ENCODE results near the gene TBL3.

Gene TBL3

DNA sequence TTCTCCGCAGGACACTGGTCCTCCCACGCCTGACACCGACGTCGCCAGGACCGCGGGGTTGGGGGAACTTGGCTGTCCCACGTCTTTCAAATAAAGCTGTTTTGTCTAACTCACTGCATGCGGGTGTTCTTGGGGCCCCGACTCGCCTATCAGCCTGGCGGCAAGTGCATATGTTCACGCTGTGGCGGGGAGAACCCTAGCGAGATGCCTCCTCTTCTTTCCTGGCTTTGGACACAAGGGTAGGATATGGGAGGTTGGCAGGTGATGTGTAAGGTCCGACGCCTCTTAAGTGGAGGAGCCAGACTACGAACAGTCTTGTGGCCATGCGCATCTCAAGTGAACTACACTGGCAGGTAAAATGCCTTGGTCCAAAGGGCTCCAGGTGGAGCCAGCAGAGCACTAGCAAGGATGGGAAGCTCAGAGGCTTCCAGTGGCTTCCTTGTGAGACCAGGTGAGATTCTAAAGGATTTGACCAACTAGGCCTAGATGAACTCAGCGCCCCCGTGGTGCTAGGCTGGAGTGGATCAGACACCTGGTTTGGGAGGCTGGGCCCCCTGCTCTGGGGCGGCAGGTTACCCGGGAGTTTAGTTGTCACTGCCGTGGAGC is 6.4 kb upstream of the TBL3 start:
- DNase-seq = no peak

DNA sequence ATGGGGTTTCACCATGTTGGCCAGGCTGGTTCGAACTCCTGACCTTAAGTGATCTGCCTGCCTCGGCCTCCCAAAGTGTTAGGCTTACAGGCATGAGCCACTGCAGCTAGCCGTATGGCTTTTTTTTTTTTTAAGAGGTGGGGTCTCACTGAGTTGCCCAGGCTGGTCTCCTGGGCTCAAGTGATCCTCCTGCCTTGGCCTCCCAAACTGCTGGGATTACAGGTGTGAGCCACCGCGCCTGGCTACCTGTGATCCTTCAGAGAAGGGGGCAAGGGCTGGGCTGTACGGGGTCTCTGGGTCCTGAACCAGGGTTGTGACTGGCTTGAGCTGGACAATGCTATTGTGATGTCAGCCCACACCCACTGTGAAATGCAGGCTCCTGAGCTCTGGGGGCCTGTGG is 5.4 kb upstream of the TBL3 start, which contains the start of gene RNF151:
TSS of gene RNF151 (plus strand) at position 397 of the 400 bp plus-strand sequence. CDS start 26 bp downstream, outside the sequence.
- no peak for DNase-seq

DNA sequence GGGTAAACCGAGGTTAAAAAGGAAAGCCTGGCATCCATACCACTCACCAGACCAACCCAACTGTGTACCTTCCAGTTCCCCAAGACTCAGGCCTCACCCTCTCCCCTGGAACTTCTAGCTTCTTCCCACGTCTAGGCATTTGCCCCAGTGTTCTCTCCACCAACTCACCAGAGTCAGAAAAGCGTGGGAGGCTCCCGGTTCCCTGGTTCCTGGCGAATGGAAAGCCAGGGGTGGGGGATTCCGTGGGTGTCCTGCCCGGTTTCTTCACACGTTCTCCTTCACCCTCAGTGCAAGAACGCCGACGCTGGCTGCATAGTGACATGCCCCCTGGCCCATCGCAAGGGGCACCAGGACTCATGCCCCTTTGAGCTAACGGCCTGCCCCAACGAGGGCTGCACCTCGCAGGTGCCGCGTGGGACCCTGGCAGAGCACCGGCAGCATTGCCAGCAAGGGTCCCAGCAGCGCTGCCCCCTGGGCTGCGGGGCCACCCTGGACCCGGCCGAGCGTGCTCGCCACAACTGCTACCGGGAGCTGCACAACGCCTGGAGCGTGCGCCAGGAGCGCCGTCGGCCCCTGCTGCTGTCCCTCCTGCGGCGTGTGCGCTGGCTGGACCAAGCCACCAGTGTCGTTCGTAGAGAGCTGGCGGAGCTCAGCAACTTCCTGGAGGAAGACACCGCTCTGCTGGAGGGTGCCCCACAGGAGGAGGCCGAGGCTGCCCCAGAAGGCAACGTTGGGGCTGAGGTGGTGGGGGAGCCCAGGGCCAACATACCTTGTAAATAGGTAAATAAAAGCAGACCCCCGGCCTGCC is 3.5 kb upstream of the TBL3 start:
- DNase-seq = no peak

DNA sequence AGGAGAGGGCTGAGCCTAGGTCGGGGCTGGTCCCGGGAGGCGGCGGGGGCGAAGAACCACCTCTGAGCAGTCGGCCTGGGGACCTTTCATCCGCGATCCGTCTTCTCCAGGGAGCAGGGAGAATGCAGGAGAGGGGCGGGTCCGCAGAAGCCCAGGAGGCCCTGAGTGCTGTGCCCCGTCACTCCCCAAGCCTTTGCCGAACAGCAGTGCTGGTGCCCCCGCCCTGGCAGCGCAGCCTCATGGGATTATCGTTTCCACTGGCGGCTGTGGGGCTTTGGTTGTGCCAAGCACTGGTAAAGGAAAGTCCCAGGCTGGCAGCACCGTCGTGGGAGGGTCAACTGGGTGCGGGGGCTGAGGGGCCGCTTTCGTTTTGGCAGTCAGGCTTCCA is 631 bp downstream of the TBL3 start:
- no peak for DNase-seq

DNA sequence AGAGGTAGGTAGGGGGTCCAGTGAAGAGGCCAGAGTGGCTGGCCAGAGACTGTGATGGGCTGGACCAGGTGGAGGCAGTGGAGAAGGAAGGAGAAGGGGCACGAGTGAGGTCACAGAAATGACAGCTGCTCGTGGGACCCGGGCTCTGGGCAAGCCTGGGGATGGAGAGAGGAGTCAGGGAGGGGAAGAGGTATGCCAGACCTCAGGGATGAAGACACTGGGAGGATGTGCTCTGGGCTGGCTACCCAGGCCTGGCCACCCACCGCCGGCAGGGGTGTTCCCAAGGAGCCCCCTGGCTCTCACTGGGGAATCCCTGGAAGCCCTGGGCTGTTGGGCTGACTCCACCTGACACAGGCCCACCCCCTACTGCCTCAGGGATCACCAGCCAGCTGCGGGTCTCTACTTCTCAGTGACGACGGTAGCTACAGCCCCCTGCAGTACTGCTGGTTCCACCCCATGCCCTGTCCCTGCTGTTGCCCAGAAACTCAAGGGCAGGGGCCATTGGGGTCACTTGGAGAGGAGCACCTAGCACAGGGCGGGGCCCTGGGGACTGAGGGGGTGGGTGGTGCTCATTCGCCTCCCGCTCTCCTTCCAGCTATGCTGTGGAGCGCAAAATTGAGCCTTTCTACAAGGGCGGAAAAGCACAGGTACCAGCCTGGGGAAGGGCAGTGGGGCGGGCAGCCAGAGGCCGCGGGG is 1.8 kb downstream of the TBL3 start:
- no peak for DNase-seq

DNA sequence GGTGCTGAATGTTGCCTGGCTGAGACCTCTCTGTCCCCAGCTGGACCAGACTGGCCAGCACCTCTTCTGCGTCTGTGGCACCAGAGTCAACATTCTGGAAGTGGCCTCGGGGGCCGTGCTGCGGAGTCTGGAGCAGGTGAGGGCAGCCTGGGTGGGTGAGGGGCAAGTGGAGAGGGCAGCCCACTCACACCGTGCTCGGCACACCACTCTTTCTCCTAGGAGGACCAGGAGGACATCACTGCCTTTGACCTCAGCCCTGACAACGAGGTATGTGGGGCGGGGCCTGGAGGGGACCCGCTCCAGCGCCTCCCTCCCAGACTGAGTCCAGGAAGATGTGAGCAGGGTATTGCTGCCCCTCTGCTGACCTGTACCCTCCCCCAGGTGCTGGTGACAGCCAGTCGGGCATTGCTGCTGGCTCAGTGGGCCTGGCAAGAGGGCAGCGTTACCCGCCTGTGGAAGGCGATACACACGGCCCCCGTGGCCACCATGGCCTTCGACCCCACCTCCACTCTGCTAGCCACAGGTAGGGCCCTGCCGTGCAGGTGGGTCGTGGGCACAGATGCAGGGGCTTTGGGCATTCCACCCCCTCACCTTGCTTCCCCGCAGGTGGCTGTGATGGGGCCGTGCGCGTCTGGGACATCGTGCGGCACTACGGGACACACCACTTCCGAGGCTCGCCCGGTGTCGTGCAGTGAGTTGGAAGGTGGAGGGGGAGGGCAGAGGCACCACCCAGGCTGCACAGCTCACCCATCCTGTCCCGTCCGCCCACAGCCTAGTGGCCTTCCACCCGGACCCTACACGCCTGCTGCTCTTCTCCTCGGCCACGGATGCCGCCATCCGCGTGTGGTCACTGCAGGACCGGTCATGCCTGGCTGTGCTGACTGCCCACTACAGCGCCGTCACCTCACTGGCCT is 2.6 kb downstream of the TBL3 start:
- no peak for DNase-seq

DNA sequence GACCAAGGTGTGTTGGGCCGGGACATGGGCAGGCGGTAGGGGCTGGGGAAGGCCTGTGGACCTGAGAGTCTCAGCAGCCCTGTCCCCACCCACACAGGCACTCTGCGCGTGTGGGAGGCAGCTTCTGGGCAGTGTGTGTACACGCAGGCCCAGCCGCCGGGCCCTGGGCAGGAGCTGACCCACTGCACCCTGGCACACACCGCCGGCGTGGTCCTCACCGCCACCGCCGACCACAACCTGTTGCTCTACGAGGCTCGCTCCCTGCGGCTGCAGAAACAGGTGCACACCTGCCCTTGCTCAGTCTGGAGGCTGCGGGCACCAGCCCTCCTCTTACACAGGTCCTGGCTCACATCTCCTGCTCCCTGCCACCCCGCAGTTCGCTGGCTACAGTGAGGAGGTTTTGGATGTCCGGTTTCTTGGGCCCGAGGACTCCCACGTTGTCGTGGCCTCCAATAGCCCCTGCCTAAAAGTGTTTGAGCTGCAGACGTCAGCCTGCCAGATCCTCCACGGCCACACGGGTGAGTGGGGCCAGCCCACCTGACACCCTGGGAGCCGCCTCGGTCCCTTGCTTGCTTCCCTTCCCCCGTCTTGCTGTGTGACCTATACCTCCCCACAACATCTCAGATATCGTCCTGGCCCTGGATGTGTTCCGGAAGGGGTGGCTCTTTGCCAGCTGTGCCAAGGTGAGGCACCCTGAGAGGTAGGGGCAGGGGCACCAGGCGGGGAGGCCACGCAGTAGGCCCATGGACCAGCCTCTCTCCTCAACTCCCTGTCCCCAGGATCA is 3.8 kb downstream of the TBL3 start:
- no peak for DNase-seq

DNA sequence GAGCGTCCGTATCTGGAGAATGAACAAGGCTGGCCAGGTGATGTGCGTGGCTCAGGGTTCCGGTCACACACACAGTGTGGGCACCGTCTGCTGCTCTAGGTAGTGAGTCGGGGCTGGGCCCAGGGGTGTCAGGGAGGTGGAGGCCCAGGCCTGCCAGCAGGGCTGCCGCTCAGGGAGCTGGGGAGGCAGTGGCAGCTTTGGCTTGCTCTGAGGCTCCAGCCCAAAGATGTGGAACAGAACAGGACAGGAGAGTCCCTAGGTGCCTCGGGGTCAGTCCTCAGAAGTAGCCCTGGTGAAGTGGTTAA is 4.3 kb downstream of the TBL3 start:
- DNase-seq = no peak

DNA sequence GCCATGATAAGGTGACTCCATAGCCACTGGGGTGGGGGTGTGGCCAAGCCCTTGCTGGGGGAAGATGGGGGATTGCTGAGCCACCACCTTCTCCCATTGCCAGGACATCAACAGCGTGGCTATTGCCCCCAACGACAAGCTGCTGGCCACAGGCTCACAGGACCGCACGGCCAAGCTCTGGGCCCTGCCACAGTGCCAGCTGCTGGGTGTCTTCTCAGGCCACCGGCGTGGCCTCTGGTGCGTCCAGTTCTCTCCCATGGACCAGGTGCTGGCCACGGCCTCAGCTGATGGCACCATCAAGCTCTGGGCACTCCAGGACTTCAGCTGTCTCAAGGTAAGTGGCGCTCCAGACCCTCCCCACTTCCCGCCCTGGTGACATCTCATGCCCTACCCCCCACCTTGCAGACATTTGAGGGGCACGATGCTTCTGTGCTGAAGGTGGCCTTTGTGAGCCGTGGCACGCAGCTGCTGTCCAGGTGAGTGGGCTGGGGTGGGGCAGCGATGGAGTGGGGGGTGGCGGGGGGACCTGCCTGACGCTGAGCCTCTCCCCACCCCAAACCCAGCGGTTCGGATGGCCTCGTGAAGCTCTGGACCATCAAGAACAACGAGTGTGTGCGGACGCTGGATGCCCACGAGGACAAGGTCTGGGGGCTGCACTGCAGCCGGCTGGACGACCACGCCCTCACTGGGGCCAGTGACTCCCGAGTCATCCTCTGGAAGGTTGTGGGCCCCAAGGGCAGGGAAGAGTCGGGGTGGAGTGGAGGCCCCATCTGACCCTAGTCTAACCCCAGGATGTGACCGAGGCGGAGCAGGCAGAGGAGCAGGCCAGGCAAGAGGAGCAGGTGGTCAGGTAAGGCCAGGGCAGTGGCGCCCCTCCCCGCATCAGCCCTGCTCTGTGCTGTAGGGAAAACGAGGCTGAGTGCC is 5.4 kb downstream of the TBL3 start:
- DNase-seq = no peak

DNA sequence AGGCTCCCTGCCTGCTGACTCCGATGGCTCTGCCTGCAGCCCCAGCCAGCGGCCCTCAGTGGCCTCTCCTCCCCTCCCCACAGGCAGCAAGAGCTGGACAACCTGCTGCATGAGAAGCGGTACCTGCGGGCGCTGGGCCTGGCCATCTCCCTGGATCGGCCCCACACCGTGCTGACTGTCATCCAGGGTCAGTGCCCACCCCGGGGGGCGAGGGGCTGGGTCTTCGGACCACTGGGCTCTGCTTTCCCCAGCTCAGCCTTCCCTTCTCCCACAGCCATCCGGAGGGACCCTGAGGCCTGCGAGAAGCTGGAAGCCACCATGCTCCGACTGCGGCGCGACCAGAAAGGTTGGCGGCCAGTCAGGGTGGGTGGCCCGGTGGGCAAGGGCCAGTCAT is 6.0 kb downstream of the TBL3 start:
- DNase-seq = no peak

DNA sequence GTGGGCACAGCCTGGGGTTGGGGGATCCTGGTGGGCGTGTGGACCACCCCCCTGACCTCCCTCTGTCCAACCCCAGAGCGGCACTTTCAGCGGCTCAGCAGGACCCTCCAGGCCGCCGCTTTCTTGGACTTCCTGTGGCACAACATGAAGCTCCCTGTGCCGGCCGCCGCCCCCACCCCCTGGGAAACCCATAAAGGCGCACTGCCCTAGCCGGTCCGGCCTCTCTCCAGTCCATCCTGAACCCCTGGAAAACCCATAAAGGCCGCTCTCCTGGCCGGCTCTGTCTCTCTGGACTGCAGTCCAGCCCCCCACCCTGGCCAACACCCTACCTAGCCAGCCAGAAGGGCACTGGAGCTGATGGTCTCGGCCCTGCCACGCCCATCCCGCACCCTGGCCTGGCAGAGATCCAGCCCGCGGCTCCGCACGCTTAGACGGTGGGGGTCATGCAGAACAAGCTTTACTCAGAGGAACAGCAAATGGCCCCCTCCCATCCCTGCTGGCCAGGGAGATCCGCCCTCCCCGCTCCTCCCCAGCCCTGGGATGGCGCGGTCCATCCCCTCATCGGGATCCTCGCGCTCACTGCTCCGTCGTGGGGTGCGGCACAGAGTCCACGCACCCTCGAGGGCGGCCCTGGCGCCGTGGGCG is 6.7 kb downstream of the TBL3 start:
- DNase-seq = no peak

DNA sequence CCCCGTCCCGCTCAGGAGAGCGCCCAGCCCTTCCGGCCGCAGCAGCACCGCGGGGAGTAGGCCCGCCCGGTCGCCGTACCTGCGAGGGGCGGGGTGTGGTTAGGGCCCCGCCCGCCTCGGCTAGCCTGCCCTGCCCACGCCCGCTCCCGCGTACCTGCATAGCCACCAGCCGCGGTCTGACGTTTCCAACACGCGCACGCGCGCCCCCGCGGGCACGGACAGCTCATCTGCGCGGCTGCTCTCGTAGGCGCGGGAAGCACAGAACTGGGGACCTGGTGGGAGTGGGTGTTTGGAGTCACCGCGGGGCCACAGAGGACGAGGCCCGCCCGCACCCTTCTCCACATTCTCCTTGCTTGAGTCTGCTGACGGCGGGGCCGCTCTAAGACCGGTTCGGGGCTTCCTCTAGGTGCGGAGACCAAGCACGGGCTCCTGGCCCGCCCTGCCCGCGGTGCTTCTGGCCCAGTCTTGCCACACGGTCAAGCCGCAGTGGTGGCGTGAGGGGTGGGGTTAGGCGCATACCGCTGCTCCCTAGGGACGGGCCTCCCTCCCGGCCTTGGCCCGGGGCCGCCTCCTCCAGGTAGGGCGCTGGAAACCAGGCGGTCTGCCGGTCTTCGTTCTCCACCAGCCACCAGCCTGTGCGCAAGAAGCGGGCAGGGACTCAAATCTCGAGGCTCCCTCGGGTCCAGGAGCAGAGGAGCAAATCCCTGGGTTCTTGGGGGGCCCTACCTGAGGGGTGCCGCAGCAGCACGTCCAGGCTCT is 7.6 kb downstream of the TBL3 start:
- DNase-seq = no peak

DNA sequence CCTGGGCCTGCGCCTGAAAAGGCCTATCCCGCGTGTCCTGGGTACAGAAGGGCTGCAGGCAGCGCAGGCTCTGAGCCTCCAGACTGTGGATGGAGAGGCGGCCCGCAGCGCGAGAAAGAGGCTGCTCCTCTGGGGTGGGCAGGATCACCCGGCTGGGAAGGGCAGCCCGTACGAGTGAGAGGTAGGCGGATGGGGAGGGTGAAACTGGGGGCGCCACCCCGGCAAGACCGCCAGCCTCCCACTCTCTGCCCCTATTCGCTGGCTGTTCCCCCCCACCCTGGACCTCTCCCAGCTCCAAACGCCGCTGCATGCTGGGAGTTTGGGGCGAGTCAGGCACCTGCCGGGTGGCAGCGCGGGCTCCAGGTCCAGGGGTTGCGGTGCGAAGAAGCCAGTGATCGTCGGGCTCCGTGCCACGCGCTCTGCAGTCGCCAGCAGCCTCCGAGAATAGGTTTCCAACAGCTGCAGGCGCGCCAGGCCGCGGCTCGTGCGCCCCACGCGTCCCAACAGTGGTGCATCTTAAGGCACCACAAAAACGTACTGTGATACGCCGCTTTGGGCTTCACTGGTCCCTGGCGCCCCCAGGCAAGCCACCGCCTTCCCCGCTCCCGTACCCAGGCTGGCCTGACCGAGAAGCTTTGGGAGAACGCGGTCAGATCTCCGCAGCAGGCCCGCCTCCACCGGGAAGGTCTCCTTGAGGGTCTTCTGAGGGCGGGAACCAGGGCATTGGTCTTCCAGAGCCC is 8.3 kb downstream of the TBL3 start:
- no peak for DNase-seq

DNA sequence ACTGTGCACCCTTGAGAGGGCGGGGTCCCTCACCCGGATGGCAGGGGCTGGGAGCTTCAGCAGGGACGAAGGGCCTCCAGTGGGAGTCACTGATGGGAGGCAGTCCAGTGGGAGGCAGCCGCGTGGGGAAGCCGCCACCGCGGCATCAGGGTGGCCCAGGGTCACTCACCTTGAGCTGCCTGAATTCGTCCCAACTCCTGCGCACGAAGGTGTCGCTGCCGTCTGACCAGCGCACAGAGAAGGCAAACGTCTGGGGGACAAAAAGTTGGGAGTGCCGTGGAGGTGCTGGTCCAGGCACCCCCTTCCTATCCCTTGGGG is 8.9 kb downstream of the TBL3 start:
- no peak for DNase-seq

DNA sequence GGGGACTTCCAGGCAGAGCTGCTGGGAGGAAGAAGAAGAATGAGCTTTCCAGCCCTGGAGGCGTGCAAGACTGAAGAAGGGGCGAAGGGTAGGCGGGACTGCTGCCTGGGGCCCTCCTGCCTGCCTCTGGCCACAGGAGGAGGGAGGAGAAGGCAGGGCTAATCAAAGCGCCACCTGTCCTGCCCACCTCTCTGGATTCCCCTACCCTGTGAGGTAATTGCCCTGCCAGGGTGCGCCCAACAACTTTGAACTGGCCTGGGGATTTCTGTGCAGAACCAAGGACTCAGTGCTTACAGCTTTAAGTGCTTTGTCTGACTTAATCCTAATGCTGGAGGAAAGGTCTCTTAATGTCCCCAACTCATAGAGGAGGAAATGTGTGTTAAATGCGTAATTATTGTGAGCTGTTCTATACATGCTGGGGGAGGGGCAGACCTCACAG is 9.6 kb downstream of the TBL3 start, which contains the start of gene NOXO1:
TSS of gene NOXO1 (minus strand) at position 72 of the 439 bp plus-strand sequence. CDS start 290 bp downstream, outside the sequence.
- DNase-seq = no peak

DNA sequence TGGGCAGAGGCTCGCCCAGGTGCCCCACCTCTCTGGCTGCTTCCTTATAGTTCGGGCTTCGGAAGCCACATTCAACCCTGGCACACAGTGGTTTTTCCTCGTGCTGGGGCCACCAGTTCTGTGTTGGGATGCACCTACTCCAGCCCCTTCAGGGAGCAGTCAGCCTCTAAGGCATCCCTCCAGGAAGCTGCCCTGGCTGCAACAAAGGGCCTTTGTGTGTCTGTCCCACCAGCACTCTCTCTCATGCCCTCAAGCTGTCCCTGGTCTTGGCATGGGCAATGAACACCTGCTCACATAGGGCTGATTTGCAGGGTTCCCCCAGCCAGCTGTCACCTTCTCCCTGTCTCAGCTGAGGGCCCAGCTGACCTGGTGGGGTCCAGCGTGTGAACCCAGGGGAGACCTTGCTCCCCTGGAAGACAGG is 10.2 kb downstream of the TBL3 start:
- DNase-seq = peak; percentile 38

DNA sequence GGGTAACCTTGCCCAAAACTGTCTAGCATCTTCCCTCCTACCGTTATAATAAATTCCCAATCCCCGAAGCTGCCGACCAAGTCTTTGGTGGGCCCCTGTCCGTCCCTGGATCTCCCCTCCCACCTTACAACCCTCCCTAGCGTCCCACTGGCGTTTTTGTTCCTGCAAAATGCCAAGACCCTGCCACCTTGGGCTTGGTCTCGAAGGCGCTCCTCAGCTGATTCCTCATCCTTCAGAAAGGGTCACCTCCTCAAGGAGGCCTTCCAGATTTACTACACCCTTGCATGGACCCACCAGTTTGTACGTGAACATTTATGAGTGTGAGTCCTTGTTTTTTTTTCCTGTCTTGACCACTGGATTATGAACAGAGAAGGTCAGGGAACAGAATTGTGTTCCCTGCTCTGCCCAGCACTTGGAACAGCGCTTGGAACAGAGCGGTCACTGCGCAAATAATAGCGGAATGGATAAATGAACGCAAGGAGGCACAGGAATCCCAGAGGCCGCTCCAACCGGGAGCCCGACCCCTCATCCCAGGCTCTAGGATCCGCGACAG is 11.2 kb downstream of the TBL3 start:
- DNase-seq = no peak

DNA sequence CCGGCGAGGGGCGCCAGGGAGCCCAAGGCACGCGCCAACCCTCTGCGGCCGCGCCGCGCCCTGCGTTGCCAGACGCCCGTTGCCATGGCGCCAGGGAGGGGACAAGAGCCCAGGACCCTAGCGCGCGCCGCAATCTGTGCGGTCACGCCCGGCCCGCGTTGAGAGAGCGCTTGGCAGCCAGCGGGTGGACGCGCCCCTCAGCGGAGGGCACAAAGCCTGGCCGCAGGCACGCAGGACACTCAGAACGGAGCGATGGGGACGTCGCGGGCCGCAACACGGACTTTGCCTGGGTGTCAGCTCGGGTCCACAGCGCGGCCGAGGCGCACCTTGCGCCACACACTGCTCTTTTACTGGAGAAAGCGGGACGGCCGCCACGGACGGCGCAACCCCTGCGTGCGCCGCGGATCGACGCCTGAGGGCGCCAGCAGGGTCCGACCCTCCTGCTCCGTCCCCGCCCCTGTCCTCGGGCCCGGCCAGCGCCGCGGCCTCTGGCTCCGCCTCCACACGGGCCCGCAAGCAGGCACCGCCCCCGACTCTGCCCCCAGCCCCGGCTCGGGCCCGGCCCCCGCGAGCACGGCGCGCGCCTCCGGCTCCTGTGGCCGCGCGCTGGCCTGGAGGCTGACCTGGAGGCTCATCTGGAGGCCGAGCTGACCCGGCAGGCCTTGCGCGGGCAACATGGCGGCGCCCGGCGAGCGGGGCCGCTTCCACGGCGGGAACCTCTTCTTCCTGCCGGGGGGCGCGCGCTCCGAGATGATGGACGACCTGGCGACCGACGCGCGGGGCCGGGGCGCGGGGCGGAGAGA is 11.9 kb downstream of the TBL3 start, which contains the start of gene GFER:
TSS of gene GFER (plus strand) at position 650 of the 803 bp plus-strand sequence. CDS start at position 676, 26 bp downstream.
- DNase-seq = peak; percentile 63
